Measurements from ENCODE around the gene CASP10. TPM values are rescaled to one million over a fixed set of nuclear protein-coding genes. Genes with fewer than 3 reads are reported as not detected.

CASP10 gene
- total and polyA plus RNA-seq, 2 of the 13 experiments (the other 11 are each of a cell fraction or from before 2014, with no cell fraction given): 22.2 to 23.8 TPM

- TF ChIP-seq ZNF589 (CRISPR knock-in tag; conservative IDR thresholded peaks at IDR 0.05): no peak
- peak; percentile 45; the same call in 1 of the 2 replicates for TF ChIP-seq POGZ (CRISPR knock-in tag; IDR thresholded peaks at IDR 0.05)
- no peak for TF ChIP-seq ATF6 (CRISPR knock-in tag; conservative IDR thresholded peaks at IDR 0.05)
- no peak for TF ChIP-seq ZXDC (CRISPR knock-in tag; IDR thresholded peaks at IDR 0.05)
- peak; percentile 24; the same call in 1 of the 2 replicates for TF ChIP-seq HMGXB3 (CRISPR knock-in tag; IDR thresholded peaks at IDR 0.05; ENCODE audit: borderline replicate concordance)
- TF ChIP-seq KAT7 (CRISPR knock-in tag; IDR thresholded peaks at IDR 0.05; ENCODE audit: borderline replicate concordance): peak; percentile 30; the same call in 1 of the 2 replicates
- no peak for TF ChIP-seq SKI (IDR thresholded peaks at IDR 0.05; ENCODE audit: partially characterized antibody)
- TF ChIP-seq MEIS2 (CRISPR knock-in tag; IDR thresholded peaks at IDR 0.05): no peak
- TF ChIP-seq ZNF574 (CRISPR knock-in tag; IDR thresholded peaks at IDR 0.05): no peak
- TF ChIP-seq PLSCR1 (CRISPR knock-in tag; IDR thresholded peaks at IDR 0.05; ENCODE audit: borderline replicate concordance): no peak
- TF ChIP-seq KDM4B (CRISPR knock-in tag; IDR thresholded peaks at IDR 0.05): no peak
- peak; percentile 26; the same call in 1 of the 2 replicates for TF ChIP-seq ERF (CRISPR knock-in tag; IDR thresholded peaks at IDR 0.05)
- TF ChIP-seq ZBTB37 (CRISPR knock-in tag; IDR thresholded peaks at IDR 0.05): no peak
- TF ChIP-seq EHMT2 (IDR thresholded peaks at IDR 0.05; ENCODE audit: borderline replicate concordance, low read depth, low read length): no peak
Measured at GRCh38 chr2:201257956-201258665, 75.2 kb downstream of the CASP10 start (continued).

Measured in HepG2 (cell line).